ENCODE results near the gene SFN. TPM values are rescaled to one million over a fixed set of nuclear protein-coding genes. Genes with fewer than 3 reads are reported as not detected.
A peak's percentile ranks its signal among the peaks of the same experiment; 100 is the strongest.

The SFN gene
- total and polyA plus RNA-seq, 2 of the 13 experiments (the other 11 are each of a cell fraction or from before 2014, with no cell fraction given): 4.3 to 5.6 TPM

- TF ChIP-seq ZNF605 (CRISPR knock-in tag; IDR thresholded peaks at IDR 0.05) (no peak), SMARCE1 (IDR thresholded peaks at IDR 0.05; ENCODE audit: borderline replicate concordance) (no peak), SOX5 (CRISPR knock-in tag; IDR thresholded peaks at IDR 0.05; ENCODE audit: borderline replicate concordance) (no peak), ZNF44 (CRISPR knock-in tag; IDR thresholded peaks at IDR 0.05) (no peak), MIXL1 (CRISPR knock-in tag; IDR thresholded peaks at IDR 0.05) (no peak), GABPA (IDR thresholded peaks at IDR 0.05; ENCODE audit: low read depth, low read length) (no peak), GABPA (CRISPR knock-in tag; IDR thresholded peaks at IDR 0.05; ENCODE audit: low read depth) (peak; percentile 44), XBP1 (CRISPR knock-in tag; IDR thresholded peaks at IDR 0.05) (no peak), NFKBIZ (CRISPR knock-in tag; IDR thresholded peaks at IDR 0.05) (0 out of 2 replicates have a peak, but pooled peaks have one; percentile 43), SIN3A (IDR thresholded peaks at IDR 0.05; ENCODE audit: borderline replicate concordance, low read depth, low read length) (no peak), ZNF274 (CRISPR knock-in tag; IDR thresholded peaks at IDR 0.05) (0 out of 2 replicates have a peak, but pooled peaks have one; percentile 19), ZNF629 (CRISPR knock-in tag; conservative IDR thresholded peaks at IDR 0.05) (no peak), ZNF780A (CRISPR knock-in tag; IDR thresholded peaks at IDR 0.05) (no peak), SRF (IDR thresholded peaks at IDR 0.05; ENCODE audit: low read depth, low read length) (no peak), ZSCAN29 (CRISPR knock-in tag; conservative IDR thresholded peaks at IDR 0.05) (no peak), E2F2 (CRISPR knock-in tag; IDR thresholded peaks at IDR 0.05; ENCODE audit: borderline replicate concordance) (no peak), ZNF292 (CRISPR knock-in tag; IDR thresholded peaks at IDR 0.05; ENCODE audit: borderline replicate concordance, low read depth) (no peak), PLSCR1 (CRISPR knock-in tag; IDR thresholded peaks at IDR 0.05; ENCODE audit: borderline replicate concordance) (no peak), ZNF207 (IDR thresholded peaks at IDR 0.05; ENCODE audit: borderline replicate concordance) (no peak), ZNF770 (CRISPR knock-in tag; IDR thresholded peaks at IDR 0.05) (no peak), ZNF552 (CRISPR knock-in tag; IDR thresholded peaks at IDR 0.05; ENCODE audit: borderline replicate concordance) (no peak), ZNF329 (CRISPR knock-in tag; IDR thresholded peaks at IDR 0.05; ENCODE audit: low read depth) (no peak), ZNF567 (CRISPR knock-in tag; IDR thresholded peaks at IDR 0.05; ENCODE audit: borderline replicate concordance) (no peak), DMTF1 (CRISPR knock-in tag; IDR thresholded peaks at IDR 0.05) (no peak), ZNF788 (CRISPR knock-in tag; IDR thresholded peaks at IDR 0.05; ENCODE audit: borderline replicate concordance) (peak; percentile 33; the same call in 1 of the 2 replicates)
These were observed at the start of gene SFN (continued) for GRCh38 chr1:26862781-26863684.

All from HepG2 (cell line).